Esophagus squamous epithelium (tissue), 4 donors: ENCODE data around the gene SMOC2.

Experiments used
- POLR2A ChIP-seq, 4 donors: fragments of 450-650 bp; IDR thresholded peaks; one replicate each; pipeline ENCODE4 v1.6.1; 2017; ENCODE audit warnings: antibody characterized with exemption in 4 of 4, mild to moderate bottlenecking in 4 of 4, moderate library complexity in 3 of 4
- TF ChIP-seq, protein P1 (sequence below), 6 experiments: fragments of 450-650 bp in 4 of 6; fragments of 200-600 bp in 2 of 6; sonication (generic) in 2 of 6; IDR thresholded peaks; one replicate each; pipeline ENCODE4 v1.5.1; 2016 to 2019; ENCODE audit warnings: antibody characterized with exemption in 6 of 6, mild to moderate bottlenecking in 4 of 6, moderate library complexity in 4 of 6

DNA sequence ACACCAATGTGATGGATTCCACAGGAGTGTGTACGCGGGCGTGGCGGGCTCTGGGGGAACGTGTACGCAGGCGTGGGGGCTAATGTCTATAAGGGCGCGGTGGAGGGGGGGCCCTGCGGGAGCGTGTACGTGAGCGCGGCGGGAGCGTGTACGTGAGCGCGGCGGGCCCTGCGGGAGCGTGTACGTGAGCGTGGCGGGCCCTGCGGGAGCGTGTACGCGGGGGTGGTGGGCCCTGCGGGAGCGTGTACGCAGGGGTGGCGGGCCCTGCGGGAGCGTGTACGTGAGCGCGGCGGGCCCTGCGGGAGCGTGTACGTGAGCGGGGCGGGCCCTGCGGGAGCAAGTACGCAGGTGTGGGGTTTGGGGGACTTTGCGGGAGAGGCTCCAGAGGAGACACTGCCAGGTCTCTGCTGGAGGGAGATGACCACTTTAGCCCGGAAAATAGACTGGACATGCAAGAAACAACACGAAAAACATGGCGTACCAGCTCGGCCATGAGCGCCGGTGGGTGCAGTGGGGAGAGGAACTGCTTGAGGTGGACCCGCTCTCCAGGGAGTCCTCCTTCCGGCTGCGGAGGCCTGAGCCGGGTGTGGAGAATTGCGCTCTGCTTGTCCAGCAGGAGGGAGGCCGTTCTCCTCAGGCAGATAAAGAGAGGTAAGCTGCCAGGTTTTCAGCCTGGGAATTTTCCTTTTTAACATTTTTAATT, 27.8 kb upstream of the SMOC2 start:
- TF ChIP-seq, protein P1, sequence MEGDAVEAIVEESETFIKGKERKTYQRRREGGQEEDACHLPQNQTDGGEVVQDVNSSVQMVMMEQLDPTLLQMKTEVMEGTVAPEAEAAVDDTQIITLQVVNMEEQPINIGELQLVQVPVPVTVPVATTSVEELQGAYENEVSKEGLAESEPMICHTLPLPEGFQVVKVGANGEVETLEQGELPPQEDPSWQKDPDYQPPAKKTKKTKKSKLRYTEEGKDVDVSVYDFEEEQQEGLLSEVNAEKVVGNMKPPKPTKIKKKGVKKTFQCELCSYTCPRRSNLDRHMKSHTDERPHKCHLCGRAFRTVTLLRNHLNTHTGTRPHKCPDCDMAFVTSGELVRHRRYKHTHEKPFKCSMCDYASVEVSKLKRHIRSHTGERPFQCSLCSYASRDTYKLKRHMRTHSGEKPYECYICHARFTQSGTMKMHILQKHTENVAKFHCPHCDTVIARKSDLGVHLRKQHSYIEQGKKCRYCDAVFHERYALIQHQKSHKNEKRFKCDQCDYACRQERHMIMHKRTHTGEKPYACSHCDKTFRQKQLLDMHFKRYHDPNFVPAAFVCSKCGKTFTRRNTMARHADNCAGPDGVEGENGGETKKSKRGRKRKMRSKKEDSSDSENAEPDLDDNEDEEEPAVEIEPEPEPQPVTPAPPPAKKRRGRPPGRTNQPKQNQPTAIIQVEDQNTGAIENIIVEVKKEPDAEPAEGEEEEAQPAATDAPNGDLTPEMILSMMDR (IDR thresholded peaks at IDR 0.05), result no peak
- no peak for TF ChIP-seq POLR2A (IDR thresholded peaks at IDR 0.05)
